Colonic mucosa (tissue), 4 donors: Measurements from ENCODE around the gene NFKBIE. TPM values are rescaled to one million over a fixed set of nuclear protein-coding genes. Genes with fewer than 3 reads are reported as not detected.
A peak's percentile ranks its signal among the peaks of the same experiment; 100 is the strongest.

ENCODE experiments used
- DNase-seq: peaks from one replicate; pipeline ENCODE4 v3.0.0-alpha.2; 2020
- H3K27ac ChIP-seq: fragments of 200-600 bp; one replicate; pipeline ENCODE4 v1.8.0; 2021
- H3K27me3 ChIP-seq: fragments of 200-600 bp; one replicate; pipeline ENCODE4 v1.8.0; 2021
- H3K36me3 ChIP-seq: fragments of 200-600 bp; one replicate; pipeline ENCODE4 v1.8.0; 2021
- H3K4me1 ChIP-seq: fragments of 200-600 bp; one replicate; pipeline ENCODE4 v1.8.0; 2021; ENCODE audit warnings: mild to moderate bottlenecking
- H3K4me3 ChIP-seq: fragments of 200-600 bp; one replicate; pipeline ENCODE4 v1.8.0; 2021
- H3K9ac ChIP-seq, 2 donors: one replicate each; pipeline ENCODE4 v1.7.0; 2013; ENCODE audit warnings: control low read depth in 2 of 2, low read depth in 2 of 2, low read length in 2 of 2
- H3K9me3 ChIP-seq: fragments of 200-600 bp; one replicate; pipeline ENCODE4 v1.8.0; 2021
- CTCF ChIP-seq: fragments of 200-600 bp; IDR thresholded peaks from one replicate; pipeline ENCODE4 v1.8.0; 2022; ENCODE audit warnings: antibody characterized with exemption, mild to moderate bottlenecking
- intact Hi-C: fragments of 100-400 bp; cut with DNase I; formaldehyde crosslinking; loops from one replicate; pipeline ENCODE4 v1.14.1; 2022
- total RNA-seq, 2 donors: library from RNA; stranded (reverse); fragmentation: NEBNext Ultra II Directional in 1 of 2; extraction: Animal tissue kit (Norgen Biotek cat#: 25700) in 1 of 2; gene quantifications; one replicate each; pipeline ENCODE4 v1.2.1, GENCODE V29; 2021
- donor health status: healthy.
- donor health status: DM: no; HTN: no; CAD: no.
- donor health status: DM: no; HTN: no; CAD: no.

NFKBIE gene
- total RNA-seq, 2 donors from 2014 or later: 11.9 to 18.8 TPM

GRCh38 chr6:44257753-44258324 is 7.5 kb downstream of the NFKBIE start:
- no peak for TF ChIP-seq CTCF
- peak overlapping the region; percentile 87 for H3K27ac ChIP-seq
- H3K27me3 ChIP-seq: no peaks in the 10 kb centered on the region
- DNase-seq: no peak
- peak overlapping the region; percentile 70 to 88 for H3K9ac ChIP-seq
- peak overlapping the region; percentile 78 for H3K4me3 ChIP-seq
- intact Hi-C loops: no loop called here
- H3K4me1 ChIP-seq: peaks cover 15% of the 10 kb centered on the region
- H3K36me3 ChIP-seq: peaks cover 17% of the 10 kb centered on the region
- H3K9me3 ChIP-seq: no peaks in the 10 kb centered on the region

- TF ChIP-seq CTCF: peak; percentile 48
- Histone ChIP-seq H3K4me3 (peak within 1 kb of the TSS; percentile 78), H3K27me3 (no peaks in the 10 kb centered on the region), H3K36me3 (peaks cover 17% of the 10 kb centered on the region), H3K4me1 (peaks cover 13% of the 10 kb centered on the region), H3K27ac (peak within 1 kb of the TSS; percentile 87), H3K9me3 (no peaks in the 10 kb centered on the region), H3K9ac (peak within 1 kb of the TSS; percentile 88)
- intact Hi-C loops: no loop called here
- peak; percentile 74 for DNase-seq
These were observed 8.2 kb downstream of the NFKBIE start, which contains the start of gene SLC35B2 for GRCh38 chr6:44257025-44257752. Gene SLC35B2, minus strand, starts transcription at chr6:44257528. Its CDS starts 118 bp downstream, at chr6:44257410.

GRCh38 chr6:44256775-44257024 is 8.7 kb downstream of the NFKBIE start:
- TF ChIP-seq CTCF: no peak
- DNase-seq: no peak
- peaks cover 13% of the 10 kb centered on the region for H3K4me1 ChIP-seq
- intact Hi-C loops: no loop called here
- no peaks in the 10 kb centered on the region for H3K27me3 ChIP-seq
- peaks cover 21% of the 10 kb centered on the region for H3K36me3 ChIP-seq
- H3K9ac ChIP-seq: peak overlapping the region; percentile 88
- H3K27ac ChIP-seq: peak overlapping the region; percentile 87
- no peaks in the 10 kb centered on the region for H3K9me3 ChIP-seq
- H3K4me3 ChIP-seq: peak overlapping the region; percentile 78

DNA sequence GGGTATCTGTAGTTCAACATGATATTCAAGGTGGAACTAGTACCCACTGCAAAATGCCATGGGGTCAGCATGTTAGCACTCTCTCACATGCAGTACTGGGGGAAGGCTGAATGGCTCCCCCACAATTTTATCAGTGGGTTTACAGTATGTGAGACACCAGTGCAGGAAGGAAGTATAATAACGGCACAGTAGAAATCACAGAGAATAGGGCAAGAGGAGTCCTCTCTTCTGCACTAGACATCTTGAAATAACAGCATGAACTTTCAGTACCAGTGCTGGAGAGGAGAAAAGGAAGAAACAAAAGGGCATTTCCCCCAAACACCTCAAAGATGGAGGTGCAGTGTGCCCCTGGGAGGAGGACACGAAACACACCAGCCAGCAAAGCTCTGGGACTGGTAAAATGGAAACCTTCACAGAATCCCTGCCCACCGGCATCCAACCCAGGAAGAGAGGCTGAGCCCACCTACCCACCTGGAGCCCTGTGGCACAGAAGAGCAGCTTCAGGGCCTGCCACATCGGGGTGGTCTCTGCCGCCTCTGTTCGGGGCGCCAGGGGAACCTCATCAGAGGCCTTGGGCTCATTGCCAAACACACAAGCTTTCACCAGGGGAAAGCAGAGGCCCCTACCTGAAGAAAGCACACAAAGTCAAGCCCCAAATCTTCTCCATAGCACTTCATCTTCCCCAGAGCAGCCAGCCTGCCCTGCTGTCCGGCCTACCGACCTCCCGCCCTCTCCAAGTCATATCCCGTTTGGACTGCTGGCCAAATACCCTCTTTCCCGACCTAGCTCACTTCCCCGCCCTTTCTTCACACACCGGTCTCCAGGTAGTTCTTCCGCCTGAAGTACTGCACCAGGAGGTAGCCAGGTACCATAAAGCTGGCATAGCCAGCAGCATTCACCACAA is 9.2 kb downstream of the NFKBIE start:
- H3K4me3 ChIP-seq: peak overlapping the region; percentile 78
- H3K9ac ChIP-seq: peak overlapping the region; percentile 88
- H3K27me3 ChIP-seq: no peaks in the 10 kb centered on the region
- no peak for TF ChIP-seq CTCF
- peaks cover 25% of the 10 kb centered on the region for H3K36me3 ChIP-seq
- peak overlapping the region; percentile 87 for H3K27ac ChIP-seq
- H3K9me3 ChIP-seq: no peaks in the 10 kb centered on the region
- peaks cover 8% of the 10 kb centered on the region for H3K4me1 ChIP-seq
- DNase-seq: peak; percentile 75
- intact Hi-C loops: no loop called here

DNA sequence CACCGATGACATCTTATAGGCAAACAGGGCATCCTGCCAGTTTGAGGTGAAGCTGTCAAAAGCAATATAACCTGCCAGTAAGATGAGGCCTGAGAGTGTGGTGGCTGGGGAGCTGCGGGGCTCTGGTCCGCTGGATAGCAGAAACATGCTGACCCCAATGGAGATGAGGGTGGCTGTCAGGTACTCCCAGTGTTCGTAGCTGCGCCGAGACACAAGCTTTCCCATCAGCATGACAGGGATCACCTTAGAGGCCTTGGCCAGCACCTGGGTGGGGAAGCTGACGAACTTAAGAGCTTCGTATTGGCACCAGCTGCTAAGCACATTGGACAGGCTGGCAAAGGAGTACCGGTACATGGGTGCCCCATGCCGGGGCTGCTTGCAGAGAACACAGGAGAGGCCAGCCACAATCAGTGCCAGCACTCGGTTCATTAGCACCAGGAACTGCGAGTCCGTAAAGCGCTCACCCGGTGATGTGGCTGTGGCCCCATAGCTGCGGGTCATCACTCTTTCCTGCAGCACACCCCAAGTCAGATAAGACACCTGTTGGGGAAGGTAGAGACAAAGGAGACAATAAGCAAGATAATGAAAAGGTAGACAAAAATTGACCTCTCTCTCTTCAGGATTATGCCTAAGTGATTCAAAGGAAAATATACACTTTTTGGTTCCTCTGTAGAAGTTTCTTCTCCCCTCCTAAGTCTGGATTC is 10.1 kb downstream of the NFKBIE start:
- H3K27me3 ChIP-seq: no peaks in the 10 kb centered on the region
- no peak overlapping the region for H3K27ac ChIP-seq
- H3K36me3 ChIP-seq: peaks cover 34% of the 10 kb centered on the region
- H3K9ac ChIP-seq: no peak overlapping the region
- no peak for DNase-seq
- no peak overlapping the region for H3K4me3 ChIP-seq
- intact Hi-C loops: no loop called here
- H3K4me1 ChIP-seq: peaks cover 8% of the 10 kb centered on the region
- H3K9me3 ChIP-seq: no peaks in the 10 kb centered on the region
- TF ChIP-seq CTCF: no peak
